ENCODE results near the gene DMAC2L.
"Not testable (repeated sequence)": the region's sequence is repeated elsewhere in the genome, so short reads cannot be mapped to it uniquely, and the experiment has no call there.

DMAC2L gene

GRCh38 chr14:50357753-50358395 is 45.8 kb downstream of the DMAC2L start:
- H3K36me3 ChIP-seq (ENCODE audit: control insufficient read depth in 4 of 4, insufficient read depth in 4 of 4, low read length in 3 of 4): peaks cover 0 to 15% (median 2%) of the 10 kb centered on the region in 4 experiments
- no peak overlapping the region for H3K4me3 ChIP-seq (ENCODE audit: control insufficient read depth in 1 of 7, extremely low read depth in 1 of 7, insufficient read depth in 4 of 7, low read depth in 2 of 7, low read length in 6 of 7)
- H3K9me3 ChIP-seq (ENCODE audit: control extremely low read depth in 1 of 5, control insufficient read depth in 4 of 5, insufficient read depth in 2 of 5, low read depth in 1 of 5, low read length in 4 of 5): no peaks in the 10 kb centered on the region
- DNase-seq: no peak
- H3K27me3 ChIP-seq (replicated peaks in 2 of 5; ENCODE audit: control insufficient read depth in 4 of 5, insufficient read depth in 5 of 5, low read length in 4 of 5): no peaks in the 10 kb centered on the region
- no peak overlapping the region for H3K27ac ChIP-seq (ENCODE audit: insufficient read depth in 1 of 2, low read depth in 1 of 2, low read length in 2 of 2, poor library complexity in 1 of 2, severe bottlenecking in 2 of 2)
- 100% methylated on average over 4 of the region's 4 CpGs for whole genome bisulfite sequencing (ENCODE audit: insufficient coverage)
- ChIA-PET POLR2A (no interaction called here), CTCF (interaction anchor here (0.7 to 0.9 kb wide), 2 partner anchors 20 to 416 kb away, joined by 3 read pairs; no protein-coding TSS in a partner anchor)
- H3K4me1 ChIP-seq (ENCODE audit: control extremely low read depth in 1 of 4, control insufficient read depth in 4 of 4, insufficient read depth in 4 of 4, low read length in 3 of 4): peaks cover 0 to 3% (median 2%) of the 10 kb centered on the region in 4 experiments

- POLR2A ChIA-PET: no interaction called here
- no peak for DNase-seq
- WGBS (ENCODE audit: insufficient coverage): no CpG with 5 or more reads among the region's 5 CpGs
- H3K4me3 ChIP-seq (ENCODE audit: control insufficient read depth in 1 of 7, extremely low read depth in 1 of 7, insufficient read depth in 4 of 7, low read depth in 2 of 7, low read length in 6 of 7): no peak overlapping the region
- H3K4me1 ChIP-seq (ENCODE audit: control extremely low read depth in 1 of 4, control insufficient read depth in 4 of 4, insufficient read depth in 4 of 4, low read length in 3 of 4): peaks cover 7 to 20% (median 18%) of the 10 kb centered on the region in 4 experiments
- no peak overlapping the region for H3K27ac ChIP-seq (ENCODE audit: insufficient read depth in 1 of 2, low read depth in 1 of 2, low read length in 2 of 2, poor library complexity in 1 of 2, severe bottlenecking in 2 of 2)
- CTCF ChIA-PET: interaction anchor here (0.7 to 1.1 kb wide), 5 partner anchors 9 to 260 kb away, joined by 3 to 5 read pairs (median 3); no protein-coding TSS in a partner anchor
- no peaks in the 10 kb centered on the region for H3K9me3 ChIP-seq (ENCODE audit: control extremely low read depth in 1 of 5, control insufficient read depth in 4 of 5, insufficient read depth in 2 of 5, low read depth in 1 of 5, low read length in 4 of 5)
- no peaks in the 10 kb centered on the region for H3K27me3 ChIP-seq (replicated peaks in 2 of 5; ENCODE audit: control insufficient read depth in 4 of 5, insufficient read depth in 5 of 5, low read length in 4 of 5)
- H3K36me3 ChIP-seq (ENCODE audit: control insufficient read depth in 4 of 4, insufficient read depth in 4 of 4, low read length in 3 of 4): peaks cover 0 to 15% (median 2%) of the 10 kb centered on the region in 4 experiments
Observed at GRCh38 chr14:50359631-50360030, 47.5 kb downstream of the DMAC2L start.

DNA sequence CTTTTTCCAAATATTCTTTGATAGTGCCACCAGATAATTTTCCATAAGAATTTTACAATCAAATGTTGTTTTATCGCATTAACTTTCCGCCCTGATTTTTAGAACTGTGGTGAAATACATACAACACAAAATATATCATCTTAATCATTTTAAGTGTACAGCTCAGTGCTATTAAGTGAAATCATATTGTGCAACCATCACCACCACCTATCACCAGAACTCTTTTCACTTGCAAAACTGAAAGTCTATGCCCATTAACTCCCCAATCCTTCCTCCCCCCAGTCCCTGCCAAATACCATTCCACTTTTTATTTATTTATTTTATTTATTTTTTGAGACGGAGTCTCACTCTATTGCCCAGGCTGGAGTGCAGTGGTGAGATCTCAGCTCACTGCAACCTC is 48.0 kb downstream of the DMAC2L start:
- H3K4me3 ChIP-seq (ENCODE audit: control insufficient read depth in 1 of 7, extremely low read depth in 1 of 7, insufficient read depth in 4 of 7, low read depth in 2 of 7, low read length in 6 of 7): no peak overlapping the region
- peaks cover 7 to 24% (median 20%) of the 10 kb centered on the region in 4 experiments for H3K4me1 ChIP-seq (ENCODE audit: control extremely low read depth in 1 of 4, control insufficient read depth in 4 of 4, insufficient read depth in 4 of 4, low read length in 3 of 4)
- peaks cover 0 to 15% (median 2%) of the 10 kb centered on the region in 4 experiments for H3K36me3 ChIP-seq (ENCODE audit: control insufficient read depth in 4 of 4, insufficient read depth in 4 of 4, low read length in 3 of 4)
- ChIA-PET POLR2A (no interaction called here), CTCF (interaction anchor here (0.7 to 1.6 kb wide), 4 partner anchors 10 to 260 kb away, joined by 3 to 5 read pairs (median 3); no protein-coding TSS in a partner anchor)
- WGBS (ENCODE audit: insufficient coverage): no CpG with 5 or more reads among the region's 3 CpGs
- DNase-seq: no peak
- H3K27ac ChIP-seq (ENCODE audit: insufficient read depth in 1 of 2, low read depth in 1 of 2, low read length in 2 of 2, poor library complexity in 1 of 2, severe bottlenecking in 2 of 2): no peak overlapping the region
- H3K27me3 ChIP-seq (replicated peaks in 2 of 5; ENCODE audit: control insufficient read depth in 4 of 5, insufficient read depth in 5 of 5, low read length in 4 of 5): no peaks in the 10 kb centered on the region
- no peaks in the 10 kb centered on the region for H3K9me3 ChIP-seq (ENCODE audit: control extremely low read depth in 1 of 5, control insufficient read depth in 4 of 5, insufficient read depth in 2 of 5, low read depth in 1 of 5, low read length in 4 of 5)

- Histone ChIP-seq H3K4me1 (ENCODE audit: control extremely low read depth in 1 of 4, control insufficient read depth in 4 of 4, insufficient read depth in 4 of 4, low read length in 3 of 4) (peaks cover 7 to 28% (median 20%) of the 10 kb centered on the region in 4 experiments), H3K27ac (ENCODE audit: insufficient read depth in 1 of 2, low read depth in 1 of 2, low read length in 2 of 2, poor library complexity in 1 of 2, severe bottlenecking in 2 of 2) (no peak overlapping the region), H3K4me3 (ENCODE audit: control insufficient read depth in 1 of 7, extremely low read depth in 1 of 7, insufficient read depth in 4 of 7, low read depth in 2 of 7, low read length in 6 of 7) (no peak overlapping the region), H3K36me3 (ENCODE audit: control insufficient read depth in 4 of 4, insufficient read depth in 4 of 4, low read length in 3 of 4) (peaks cover 0 to 15% (median 2%) of the 10 kb centered on the region in 4 experiments), H3K27me3 (replicated peaks in 2 of 5; ENCODE audit: control insufficient read depth in 4 of 5, insufficient read depth in 5 of 5, low read length in 4 of 5) (no peaks in the 10 kb centered on the region), H3K9me3 (ENCODE audit: control extremely low read depth in 1 of 5, control insufficient read depth in 4 of 5, insufficient read depth in 2 of 5, low read depth in 1 of 5, low read length in 4 of 5) (no peaks in the 10 kb centered on the region)
- no CpG with 5 or more reads among the region's 2 CpGs for WGBS (ENCODE audit: insufficient coverage)
- no peak for DNase-seq
- ChIA-PET CTCF (interaction anchor here (1.6 kb wide), 1 partner anchor 18 kb away, joined by 3 read pairs; no protein-coding TSS in a partner anchor), POLR2A (no interaction called here)
Observed at GRCh38 chr14:50360851-50361250, 48.7 kb downstream of the DMAC2L start.

DNA sequence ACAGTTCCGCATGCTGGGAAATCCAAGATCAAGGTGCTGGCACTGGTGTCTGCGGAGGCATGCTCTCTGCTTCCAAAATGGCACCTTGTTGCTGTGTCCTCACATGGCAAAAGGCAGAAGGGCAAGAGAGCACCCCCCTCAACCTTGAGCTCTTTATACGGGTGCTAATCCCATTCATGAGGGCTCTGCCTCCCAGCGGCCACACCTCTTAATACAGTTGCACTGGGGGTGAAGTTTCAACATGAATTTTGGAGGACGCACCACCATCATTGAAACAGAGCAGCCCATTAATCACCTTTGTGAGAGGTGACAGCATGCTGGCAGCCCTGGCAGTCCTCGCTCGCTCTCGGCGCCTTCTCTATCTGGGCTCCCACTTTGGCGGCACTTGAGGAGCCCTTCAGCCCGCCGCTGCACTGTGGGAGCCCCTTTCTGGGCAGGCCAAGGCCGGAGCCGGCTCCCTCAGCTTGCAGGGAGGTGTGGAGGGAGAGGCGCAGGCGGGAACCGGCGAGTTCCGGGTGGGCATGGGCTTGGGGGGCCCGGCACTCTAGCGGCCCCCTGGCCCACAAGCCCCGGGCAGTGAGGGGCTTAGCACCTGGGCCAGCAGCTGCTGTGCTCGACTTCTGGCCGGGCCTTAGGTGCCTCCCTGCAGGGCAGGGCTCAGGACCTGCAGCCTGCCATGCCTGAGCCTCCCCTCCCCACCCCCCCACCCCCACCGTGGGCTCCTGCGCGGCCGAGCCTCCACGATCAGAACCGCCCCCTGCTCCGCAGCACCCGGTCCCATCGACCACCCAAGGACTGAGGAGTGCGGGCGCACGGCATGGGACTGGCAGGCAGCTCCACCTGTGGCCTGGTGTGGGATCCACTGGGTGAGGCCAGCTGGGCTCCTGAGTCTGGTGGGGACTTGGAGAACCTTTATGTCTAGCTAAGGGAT is 49.6 kb downstream of the DMAC2L start:
- 98% methylated on average over 29 of the region's 36 CpGs for WGBS (ENCODE audit: insufficient coverage)
- H3K4me1 ChIP-seq (ENCODE audit: control extremely low read depth in 1 of 4, control insufficient read depth in 4 of 4, insufficient read depth in 4 of 4, low read length in 3 of 4): peaks cover 7 to 37% (median 20%) of the 10 kb centered on the region in 4 experiments
- H3K4me3 ChIP-seq (ENCODE audit: control insufficient read depth in 1 of 7, extremely low read depth in 1 of 7, insufficient read depth in 4 of 7, low read depth in 2 of 7, low read length in 6 of 7); H3K27ac ChIP-seq (ENCODE audit: insufficient read depth in 1 of 2, low read depth in 1 of 2, low read length in 2 of 2, poor library complexity in 1 of 2, severe bottlenecking in 2 of 2); POLR2A ChIA-PET; H3K9me3 ChIP-seq (ENCODE audit: control extremely low read depth in 1 of 5, control insufficient read depth in 4 of 5, insufficient read depth in 2 of 5, low read depth in 1 of 5, low read length in 4 of 5); DNase-seq; H3K27me3 ChIP-seq (replicated peaks in 2 of 5; ENCODE audit: control insufficient read depth in 4 of 5, insufficient read depth in 5 of 5, low read length in 4 of 5): not testable (repeated sequence)
- H3K36me3 ChIP-seq (ENCODE audit: control insufficient read depth in 4 of 4, insufficient read depth in 4 of 4, low read length in 3 of 4): peaks cover 0 to 15% (median 2%) of the 10 kb centered on the region in 4 experiments
- CTCF ChIA-PET: interaction anchor here (1.2 to 1.8 kb wide), 4 partner anchors 11 to 17 kb away, joined by 3 to 6 read pairs (median 4); no protein-coding TSS in a partner anchor

- no peaks in the 10 kb centered on the region for H3K9me3 ChIP-seq (ENCODE audit: control extremely low read depth in 1 of 5, control insufficient read depth in 4 of 5, insufficient read depth in 2 of 5, low read depth in 1 of 5, low read length in 4 of 5)
- POLR2A ChIA-PET: no interaction called here
- H3K4me3 ChIP-seq (ENCODE audit: control insufficient read depth in 1 of 7, extremely low read depth in 1 of 7, insufficient read depth in 4 of 7, low read depth in 2 of 7, low read length in 6 of 7): peak overlapping the region in 6 of 7 experiments; percentile 39 to 81 (median 72)
- DNase-seq: peak; percentile 26 to 81 (median 68)
- no peaks in the 10 kb centered on the region for H3K27me3 ChIP-seq (replicated peaks in 2 of 5; ENCODE audit: control insufficient read depth in 4 of 5, insufficient read depth in 5 of 5, low read length in 4 of 5)
- CTCF ChIA-PET: interaction anchor here (1.2 to 2.2 kb wide), 6 partner anchors 11 to 42 kb away, joined by 3 to 6 read pairs (median 6); no protein-coding TSS in a partner anchor
- WGBS (ENCODE audit: insufficient coverage): 0% methylated on average over 10 of the region's 14 CpGs
- peak overlapping the region; percentile 33 to 83 for H3K27ac ChIP-seq (ENCODE audit: insufficient read depth in 1 of 2, low read depth in 1 of 2, low read length in 2 of 2, poor library complexity in 1 of 2, severe bottlenecking in 2 of 2)
- peaks cover 0 to 10% (median 0%) of the 10 kb centered on the region in 4 experiments for H3K36me3 ChIP-seq (ENCODE audit: control insufficient read depth in 4 of 4, insufficient read depth in 4 of 4, low read length in 3 of 4)
- H3K4me1 ChIP-seq (ENCODE audit: control extremely low read depth in 1 of 4, control insufficient read depth in 4 of 4, insufficient read depth in 4 of 4, low read length in 3 of 4): peaks cover 7 to 43% (median 21%) of the 10 kb centered on the region in 4 experiments
Observed at GRCh38 chr14:50362764-50363713, 50.9 kb downstream of the DMAC2L start.

Measured in common myeloid progenitor, CD34-positive (primary cell).